NT2/D1 (cell line): Measurements from ENCODE around the gene SMO.

Experiments
- DNase-seq: peaks from one replicate; pipeline ENCODE4 v3.0.0-alpha.2; 2011; ENCODE audit warnings: low read depth, low spot score
- H3K27me3 ChIP-seq: 2 replicates; pipeline ENCODE4 v1.6.0; 2011; ENCODE audit warnings: mild to moderate bottlenecking; ENCODE audit not compliant: insufficient read length, insufficient read depth
- H3K36me3 ChIP-seq: 2 replicates; pipeline ENCODE4 v1.6.1; 2011; ENCODE audit warnings: mild to moderate bottlenecking, low read length, mixed read lengths; ENCODE audit not compliant: insufficient read depth, insufficient read length
- H3K4me1 ChIP-seq: 2 replicates; pipeline ENCODE4 v1.5.1; 2011; ENCODE audit not compliant: insufficient read depth, insufficient read length
- H3K4me3 ChIP-seq: 2 replicates; pipeline ENCODE4 v1.5.1; 2011; ENCODE audit warnings: low read depth; ENCODE audit not compliant: insufficient read length
- H3K9ac ChIP-seq: 2 replicates; pipeline ENCODE4 v1.6.0; 2011; ENCODE audit warnings: low read depth; ENCODE audit not compliant: insufficient read length
- H3K9me3 ChIP-seq: 2 replicates; pipeline ENCODE4 v1.5.1; 2011; ENCODE audit warnings: mild to moderate bottlenecking, low read length; ENCODE audit not compliant: insufficient read depth
- SUZ12 ChIP-seq: IDR thresholded peaks from 2 replicates; pipeline ENCODE4 v1.6.1; 2011; ENCODE audit not compliant: insufficient read length, insufficient read depth; ENCODE audit errors: extremely low read depth
- YY1 ChIP-seq: IDR thresholded peaks from 2 replicates; pipeline ENCODE4 v1.6.1; 2011; ENCODE audit not compliant: insufficient read length, insufficient read depth
- ZNF274 ChIP-seq: IDR thresholded peaks from 2 replicates; pipeline ENCODE4 v1.6.1; 2011; ENCODE audit warnings: mild to moderate bottlenecking, low read depth, low read length

The SMO gene

DNA sequence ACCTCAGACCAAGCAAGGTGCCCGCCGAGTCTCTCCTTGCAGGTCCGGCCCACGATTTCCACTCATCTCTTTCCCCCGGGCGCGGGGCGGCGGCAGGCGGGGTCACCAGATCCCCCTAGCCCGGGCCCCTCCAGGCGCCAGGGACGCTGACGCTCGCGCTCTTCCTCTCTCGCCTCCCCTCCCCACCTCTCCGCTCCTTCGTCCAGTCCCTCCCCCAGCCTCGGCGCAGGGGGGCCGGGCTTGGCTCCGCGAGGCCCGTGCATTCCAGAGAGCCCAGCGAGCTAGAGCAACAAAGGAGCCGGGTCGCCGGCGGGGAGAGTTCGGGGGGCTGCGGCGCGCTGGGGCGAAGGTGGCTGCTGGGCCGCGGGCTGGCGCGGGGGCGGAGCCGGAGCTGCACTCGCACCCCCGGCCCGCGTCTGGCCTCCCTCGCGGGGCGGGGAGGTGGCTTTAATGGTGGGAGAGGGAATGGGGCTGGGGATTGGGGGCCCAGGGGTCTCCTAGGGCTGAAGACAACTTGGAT lies at the start of gene SMO:
Gene SMO, plus strand, starts transcription at position 262 of the 520 bp plus-strand sequence. CDS start 519 bp downstream, outside the sequence.
- peaks cover 15% of the 10 kb centered on the region for H3K36me3 ChIP-seq
- H3K27me3 ChIP-seq, result peaks cover 47% of the 10 kb centered on the region
- peaks cover 3% of the 10 kb centered on the region for H3K4me1 ChIP-seq
- peak; percentile 87 for DNase-seq
- peak within 1 kb of the TSS; percentile 85 for H3K4me3 ChIP-seq
- TF ChIP-seq YY1, result no peak
- no peak for TF ChIP-seq SUZ12
- no peak for TF ChIP-seq ZNF274
- no peaks in the 10 kb centered on the region for H3K9me3 ChIP-seq
- H3K9ac ChIP-seq, result peak within 1 kb of the TSS; percentile 95

DNA sequence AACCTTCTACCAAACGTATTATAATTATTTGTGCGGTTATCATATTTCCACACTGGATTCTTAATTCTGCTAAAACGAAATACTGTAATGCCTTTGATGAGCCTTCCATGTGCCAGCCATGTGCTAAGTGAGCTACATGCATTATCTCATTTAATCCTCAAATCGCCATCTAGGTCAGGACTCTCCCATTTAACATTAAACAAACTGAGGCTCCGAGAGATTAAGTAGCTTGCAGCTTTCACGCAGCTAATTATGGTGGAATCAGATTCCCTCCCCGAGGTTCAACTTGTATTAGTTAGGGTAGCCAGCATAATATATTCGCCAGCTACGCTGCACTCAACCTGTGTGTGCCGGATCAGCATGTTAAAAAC lies 44.7 kb upstream of the SMO start:
- TF ChIP-seq ZNF274, result no peak
- Histone ChIP-seq H3K9ac (no peak overlapping the region), H3K4me3 (no peak overlapping the region), H3K36me3 (no peaks in the 10 kb centered on the region), H3K9me3 (no peaks in the 10 kb centered on the region), H3K4me1 (peaks cover 3% of the 10 kb centered on the region), H3K27me3 (peaks cover 38% of the 10 kb centered on the region)
- no peak for DNase-seq

DNA sequence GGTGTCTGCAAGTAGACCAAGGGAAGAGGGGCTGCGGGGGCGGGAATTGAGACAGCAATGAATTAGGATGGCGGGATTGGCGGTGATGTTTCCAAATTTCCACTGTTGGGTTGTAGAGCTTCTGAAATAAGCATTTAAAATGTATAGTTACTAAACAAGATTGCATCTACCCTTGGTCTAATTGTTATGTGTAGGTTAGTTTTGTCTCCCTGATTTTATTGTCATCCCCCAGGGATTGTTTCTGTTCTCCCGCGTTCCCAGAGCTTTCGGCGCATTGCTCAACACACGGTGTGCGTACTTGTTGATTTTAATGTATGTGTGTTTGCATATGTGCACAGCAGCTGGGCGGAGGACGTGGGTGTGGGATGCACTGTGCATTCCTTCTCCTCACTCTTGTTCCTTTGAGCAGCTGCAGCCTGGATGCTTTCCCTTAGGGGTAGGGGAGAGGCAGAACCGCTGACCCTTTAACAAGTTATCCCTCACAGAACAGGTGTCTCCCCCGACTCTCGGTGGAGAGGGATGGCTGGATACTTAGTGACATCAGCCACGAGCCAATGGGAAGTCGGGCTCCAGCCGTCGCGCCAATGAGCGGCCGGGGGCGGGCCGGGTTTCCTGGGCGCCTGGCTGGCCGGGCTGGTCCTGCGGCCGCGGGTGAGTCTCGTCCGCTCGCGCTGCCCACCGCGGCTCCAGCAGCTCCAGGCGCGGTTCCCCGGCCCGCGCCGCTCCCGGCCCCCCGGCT lies 44.2 kb upstream of the SMO start, which contains the start of gene TSPAN33:
Gene TSPAN33, plus strand, starts transcription at position 613 of the 739 bp plus-strand sequence. CDS start 274 bp downstream, outside the sequence.
- Histone ChIP-seq H3K4me3 (peak within 1 kb of the TSS; percentile 50), H3K36me3 (no peaks in the 10 kb centered on the region), H3K4me1 (peaks cover 3% of the 10 kb centered on the region), H3K9me3 (no peaks in the 10 kb centered on the region), H3K27me3 (peaks cover 38% of the 10 kb centered on the region), H3K9ac (peak within 1 kb of the TSS; percentile 42)
- no peak for TF ChIP-seq ZNF274
- TF ChIP-seq SUZ12, result no peak
- TF ChIP-seq YY1, result no peak
- peak; percentile 68 for DNase-seq

DNA sequence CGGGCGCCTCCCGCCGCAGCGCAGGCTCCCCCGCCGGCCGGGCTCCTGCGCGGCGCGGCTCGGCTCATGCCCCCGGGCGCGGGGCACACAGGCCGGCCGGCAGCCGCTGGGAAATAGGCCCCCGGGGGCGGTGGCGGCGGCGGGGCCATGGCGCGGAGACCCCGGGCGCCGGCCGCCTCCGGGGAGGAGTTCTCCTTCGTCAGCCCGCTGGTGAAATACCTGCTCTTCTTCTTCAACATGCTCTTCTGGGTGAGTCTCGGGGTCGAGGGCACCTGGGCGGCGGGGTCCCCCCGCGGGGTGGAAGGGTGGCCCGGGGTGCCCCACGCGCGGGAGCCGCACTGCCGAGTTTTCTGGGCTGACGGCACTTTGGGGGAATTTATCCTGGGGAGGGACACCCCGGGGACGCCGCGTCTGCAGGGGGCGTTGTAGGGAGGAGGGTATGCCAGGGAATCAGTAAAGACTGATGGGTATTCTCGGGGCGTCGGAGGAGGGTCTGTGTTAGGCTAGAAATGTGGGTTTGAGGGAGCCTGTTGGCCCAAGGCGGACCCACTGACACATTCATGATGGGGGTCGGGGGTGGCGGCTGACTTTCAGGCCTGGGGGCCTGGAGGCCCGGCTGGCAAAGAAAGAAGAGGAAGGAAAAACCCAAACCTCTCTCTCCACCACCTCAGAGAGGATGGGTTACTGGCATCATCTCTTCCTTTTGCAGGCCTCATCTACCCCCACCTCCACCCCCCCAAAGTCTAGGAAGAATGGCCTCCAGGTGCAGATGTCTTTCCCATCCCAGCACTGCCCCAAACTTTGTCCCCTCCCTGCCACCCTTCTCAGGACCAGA lies 43.4 kb upstream of the SMO start:
- Histone ChIP-seq H3K27me3 (peaks cover 38% of the 10 kb centered on the region), H3K4me1 (peaks cover 5% of the 10 kb centered on the region), H3K9me3 (no peaks in the 10 kb centered on the region), H3K4me3 (peak overlapping the region; percentile 50), H3K36me3 (no peaks in the 10 kb centered on the region), H3K9ac (peak overlapping the region; percentile 42)
- no peak for DNase-seq
- no peak for TF ChIP-seq ZNF274
- no peak for TF ChIP-seq YY1
- no peak for TF ChIP-seq SUZ12

DNA sequence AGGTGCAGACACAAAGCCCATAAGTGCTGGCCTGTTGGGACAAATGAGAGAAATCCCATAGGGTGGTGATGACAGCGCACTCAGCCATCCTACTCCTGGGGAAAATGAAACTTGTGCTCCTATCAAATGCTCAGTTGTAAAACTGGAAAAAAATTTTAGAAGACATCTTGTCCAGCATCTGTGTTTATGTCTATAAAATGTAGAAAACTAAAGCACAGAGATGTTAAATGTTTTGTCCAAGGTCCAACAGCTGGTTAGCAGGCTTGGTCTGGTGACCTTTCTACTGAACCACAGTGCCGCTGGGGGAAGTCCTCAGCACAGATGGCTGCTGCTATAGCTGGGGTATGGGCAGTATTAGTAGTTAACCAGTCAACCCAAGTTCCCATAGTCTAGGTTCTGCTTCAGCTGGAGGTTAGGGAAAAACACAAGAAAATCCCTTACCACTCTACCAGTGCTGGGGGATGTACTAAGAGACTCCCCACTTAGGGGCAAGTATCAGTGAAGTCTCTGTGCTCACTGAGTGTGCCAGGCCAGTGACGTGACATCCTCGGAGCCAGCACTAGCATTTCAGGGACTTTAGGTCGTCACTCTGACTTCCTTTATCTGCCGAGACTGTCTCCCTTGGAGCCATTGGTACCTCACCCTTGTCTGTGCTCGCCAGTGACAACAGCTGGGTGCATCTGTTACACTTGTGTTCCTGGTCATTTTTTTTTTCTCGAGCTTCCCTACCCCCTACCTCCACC lies 42.0 kb upstream of the SMO start:
- H3K9me3 ChIP-seq, result no peaks in the 10 kb centered on the region
- H3K4me1 ChIP-seq, result peaks cover 8% of the 10 kb centered on the region
- no peak for DNase-seq
- no peak overlapping the region for H3K4me3 ChIP-seq
- TF ChIP-seq YY1, result no peak
- TF ChIP-seq SUZ12, result no peak
- no peak for TF ChIP-seq ZNF274
- peaks cover 38% of the 10 kb centered on the region for H3K27me3 ChIP-seq
- no peak overlapping the region for H3K9ac ChIP-seq
- H3K36me3 ChIP-seq, result no peaks in the 10 kb centered on the region

DNA sequence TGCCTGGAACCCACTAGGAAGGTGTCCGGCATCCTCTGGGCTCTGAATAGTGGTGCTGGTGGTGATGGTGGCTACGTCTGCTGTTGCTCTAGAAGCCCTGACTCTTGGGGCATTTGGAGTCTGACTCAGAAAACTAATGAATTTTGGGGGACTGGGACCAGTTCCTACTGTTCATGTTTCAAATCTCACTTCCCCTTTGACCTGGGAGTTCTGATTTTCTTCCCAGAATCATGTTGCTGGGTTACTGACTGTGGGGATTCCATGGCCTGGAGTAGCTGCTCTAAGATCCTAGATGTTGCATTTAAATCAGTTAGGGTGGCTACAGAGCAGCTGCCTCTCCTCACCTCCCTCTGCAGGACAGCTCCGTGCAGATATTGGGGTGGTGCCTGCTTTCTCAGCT lies 40.7 kb upstream of the SMO start:
- H3K4me1 ChIP-seq, result peaks cover 8% of the 10 kb centered on the region
- H3K4me3 ChIP-seq, result no peak overlapping the region
- TF ChIP-seq SUZ12 (no peak), YY1 (no peak), ZNF274 (no peak)
- no peaks in the 10 kb centered on the region for H3K36me3 ChIP-seq
- no peaks in the 10 kb centered on the region for H3K9me3 ChIP-seq
- no peak overlapping the region for H3K9ac ChIP-seq
- H3K27me3 ChIP-seq, result peaks cover 31% of the 10 kb centered on the region
- no peak for DNase-seq
